MM.1S (cell line): Measurements from ENCODE around the gene CLASP1.

Source experiments
- EZH2 ChIP-seq: fragments of 300-600 bp; sonication (generic); optimal IDR thresholded peaks from 2 replicates; pipeline ENCODE3; 2017; ENCODE audit warnings: low read depth, mild to moderate bottlenecking, antibody characterized with exemption, low read length, mixed read lengths
- TF ChIP-seq, protein P1 (sequence below): fragments of 300-600 bp; sonication (generic); IDR thresholded peaks from 2 replicates; pipeline ENCODE4 v1.5.1; 2016; ENCODE audit warnings: antibody characterized with exemption, low read length, mixed read lengths

DNA sequence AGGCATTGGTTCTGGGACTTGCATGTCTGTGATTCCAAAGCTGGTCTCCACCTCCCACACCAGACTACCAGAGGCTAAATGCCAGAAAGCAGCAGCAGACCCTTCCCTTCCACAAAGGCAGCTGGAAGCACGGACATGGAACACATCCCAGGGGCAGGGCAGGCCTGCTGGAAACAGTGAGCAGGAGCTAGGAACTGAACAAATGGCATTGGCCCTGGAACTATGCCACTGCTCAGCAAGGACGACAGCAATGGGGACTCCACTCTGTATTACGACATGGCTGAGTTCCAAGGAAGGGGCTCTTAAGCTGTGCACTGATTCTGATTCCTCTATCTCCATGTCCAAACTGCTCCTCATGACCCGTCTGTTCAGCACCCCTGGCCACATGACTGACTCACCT lies 286.5 kb downstream of the CLASP1 start:
- TF ChIP-seq, protein P1, sequence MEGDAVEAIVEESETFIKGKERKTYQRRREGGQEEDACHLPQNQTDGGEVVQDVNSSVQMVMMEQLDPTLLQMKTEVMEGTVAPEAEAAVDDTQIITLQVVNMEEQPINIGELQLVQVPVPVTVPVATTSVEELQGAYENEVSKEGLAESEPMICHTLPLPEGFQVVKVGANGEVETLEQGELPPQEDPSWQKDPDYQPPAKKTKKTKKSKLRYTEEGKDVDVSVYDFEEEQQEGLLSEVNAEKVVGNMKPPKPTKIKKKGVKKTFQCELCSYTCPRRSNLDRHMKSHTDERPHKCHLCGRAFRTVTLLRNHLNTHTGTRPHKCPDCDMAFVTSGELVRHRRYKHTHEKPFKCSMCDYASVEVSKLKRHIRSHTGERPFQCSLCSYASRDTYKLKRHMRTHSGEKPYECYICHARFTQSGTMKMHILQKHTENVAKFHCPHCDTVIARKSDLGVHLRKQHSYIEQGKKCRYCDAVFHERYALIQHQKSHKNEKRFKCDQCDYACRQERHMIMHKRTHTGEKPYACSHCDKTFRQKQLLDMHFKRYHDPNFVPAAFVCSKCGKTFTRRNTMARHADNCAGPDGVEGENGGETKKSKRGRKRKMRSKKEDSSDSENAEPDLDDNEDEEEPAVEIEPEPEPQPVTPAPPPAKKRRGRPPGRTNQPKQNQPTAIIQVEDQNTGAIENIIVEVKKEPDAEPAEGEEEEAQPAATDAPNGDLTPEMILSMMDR, result no peak
- no peak for TF ChIP-seq EZH2
